Measurements from ENCODE around the gene ABCA8.

The ABCA8 gene

GRCh38 chr17:68941761-68942160 lies 13.4 kb downstream of the ABCA8 start:
- no peak overlapping the region for H3K4me3 ChIP-seq (replicated peaks; ENCODE audit: low read depth, low read length)
- TF ChIP-seq CTCF (IDR thresholded peaks at IDR 0.05; ENCODE audit: low read depth, low read length, missing control alignments) = no peak
- DNase-seq (ENCODE audit: extremely low read depth, low read depth) = no peak

- TF ChIP-seq CTCF (IDR thresholded peaks at IDR 0.05; ENCODE audit: low read depth, low read length, missing control alignments) = no peak
- no peak overlapping the region for H3K4me3 ChIP-seq (replicated peaks; ENCODE audit: low read depth, low read length)
- no peak for DNase-seq (ENCODE audit: extremely low read depth, low read depth)
Measured at GRCh38 chr17:68939195-68939594, 16.0 kb downstream of the ABCA8 start.

- no peak for DNase-seq (ENCODE audit: extremely low read depth, low read depth)
- H3K4me3 ChIP-seq (replicated peaks; ENCODE audit: low read depth, low read length) = no peak overlapping the region
- TF ChIP-seq CTCF (IDR thresholded peaks at IDR 0.05; ENCODE audit: low read depth, low read length, missing control alignments) = no peak
Measured at GRCh38 chr17:68937890-68938514, 17.2 kb downstream of the ABCA8 start.

- no peak overlapping the region for H3K4me3 ChIP-seq (replicated peaks; ENCODE audit: low read depth, low read length)
- no peak for DNase-seq (ENCODE audit: extremely low read depth, low read depth)
- no peak for TF ChIP-seq CTCF (IDR thresholded peaks at IDR 0.05; ENCODE audit: low read depth, low read length, missing control alignments)
Measured at GRCh38 chr17:68927516-68927915, 27.7 kb downstream of the ABCA8 start.

- DNase-seq (ENCODE audit: extremely low read depth, low read depth) = no peak
- TF ChIP-seq CTCF (IDR thresholded peaks at IDR 0.05; ENCODE audit: low read depth, low read length, missing control alignments) = no peak
- H3K4me3 ChIP-seq (replicated peaks; ENCODE audit: low read depth, low read length) = no peak overlapping the region
Measured at GRCh38 chr17:68924793-68925720, 30.1 kb downstream of the ABCA8 start.

GRCh38 chr17:68910789-68911431 lies 44.3 kb downstream of the ABCA8 start:
- DNase-seq (ENCODE audit: extremely low read depth, low read depth) = no peak

More at GRCh38 chr17:68910789-68911431, 44.3 kb downstream of the ABCA8 start:
- no peak overlapping the region for H3K4me3 ChIP-seq (replicated peaks; ENCODE audit: low read depth, low read length)
- no peak for TF ChIP-seq CTCF (IDR thresholded peaks at IDR 0.05; ENCODE audit: low read depth, low read length, missing control alignments)
